Nephron (organoid): ENCODE measurements around the gene CAMKMT.

ENCODE experiments used
- H3K27ac Mint-ChIP-seq, 3 experiments: 2 replicates each; pipeline ENCODE4 v1.8.0; 2020; ENCODE audit warnings: mixed read lengths in 3 of 3, mild to moderate bottlenecking in 2 of 3, moderate library complexity in 1 of 3
- H3K27me3 Mint-ChIP-seq: 2 replicates; pipeline ENCODE4 v1.8.0; 2021; ENCODE audit warnings: low read depth, mild to moderate bottlenecking, moderate library complexity, mixed read lengths
- H3K36me3 Mint-ChIP-seq: 2 replicates; pipeline ENCODE4 v1.8.0; 2020; ENCODE audit warnings: low read depth, mixed read lengths
- H3K4me1 Mint-ChIP-seq: 2 replicates; pipeline ENCODE4 v1.8.0; 2020; ENCODE audit warnings: mixed read lengths
- H3K4me3 Mint-ChIP-seq, 3 experiments: 2 replicates each; pipeline ENCODE4 v1.8.0; 2020; ENCODE audit warnings: mild to moderate bottlenecking in 3 of 3, mixed read lengths in 3 of 3, moderate library complexity in 2 of 3
- H3K9me3 Mint-ChIP-seq: 2 replicates; pipeline ENCODE4 v1.8.0; 2020; ENCODE audit warnings: mixed read lengths
- CTCF ChIP-seq, 3 experiments: fragments of 200-600 bp; sonication (generic); IDR thresholded peaks; one replicate each; pipeline ENCODE4 v1.5.0; 2021; ENCODE audit warnings: antibody characterized with exemption in 3 of 3; ENCODE audit not compliant: unreplicated experiment in 3 of 3

The CAMKMT gene

DNA sequence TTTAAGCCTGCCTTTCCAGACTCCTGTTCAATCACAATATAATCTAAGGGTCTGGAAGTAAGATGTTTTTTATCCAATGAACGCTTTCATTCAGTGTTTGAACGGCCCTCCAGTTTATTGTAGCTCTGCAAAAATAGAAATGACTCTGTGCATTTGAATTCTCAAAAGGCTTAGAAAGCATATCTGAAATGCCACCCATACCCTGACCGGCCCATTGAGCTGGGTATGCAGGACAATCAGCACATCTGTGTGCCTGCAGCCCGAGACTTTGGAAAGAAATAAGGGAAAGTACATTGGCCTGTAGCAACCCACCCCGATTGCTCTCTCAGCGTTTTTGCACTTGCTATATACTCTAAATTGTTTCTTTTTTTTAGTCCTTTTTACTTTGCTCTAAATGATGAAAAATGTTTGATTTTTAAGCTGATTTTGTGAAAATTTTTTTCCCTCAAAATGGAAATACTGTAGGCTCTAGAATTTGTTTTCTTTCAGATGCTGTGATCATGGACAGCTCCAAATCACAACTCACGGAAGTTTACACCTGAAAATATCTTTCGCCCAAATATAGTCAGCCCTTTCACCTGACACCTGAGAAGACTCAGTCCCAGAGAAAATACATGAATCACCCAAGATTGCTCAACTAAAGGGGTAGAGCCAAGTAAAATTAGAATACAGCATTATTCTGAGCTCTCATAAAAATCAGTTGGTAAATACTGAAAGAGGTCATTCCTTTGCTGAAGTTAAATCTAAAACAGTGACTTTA is 385.3 kb downstream of the CAMKMT start:
- Mint-ChIP-seq H3K9me3 (no peaks in the 10 kb centered on the region), H3K27ac (no peak overlapping the region), H3K36me3 (no peaks in the 10 kb centered on the region), H3K27me3 (peaks cover 9% of the 10 kb centered on the region), H3K4me3 (no peak overlapping the region), H3K4me1 (peaks cover 14% of the 10 kb centered on the region)
- no peak for TF ChIP-seq CTCF (IDR thresholded peaks at IDR 0.05; ENCODE audit: unreplicated experiment in 3 of 3)

GRCh38 chr2:44747794-44748193 is 386.0 kb downstream of the CAMKMT start:
- H3K4me3 Mint-ChIP-seq: no peak overlapping the region
- peaks cover 9% of the 10 kb centered on the region for H3K27me3 Mint-ChIP-seq
- H3K27ac Mint-ChIP-seq: no peak overlapping the region
- no peaks in the 10 kb centered on the region for H3K9me3 Mint-ChIP-seq
- H3K36me3 Mint-ChIP-seq: no peaks in the 10 kb centered on the region
- peaks cover 14% of the 10 kb centered on the region for H3K4me1 Mint-ChIP-seq
- no peak for TF ChIP-seq CTCF (IDR thresholded peaks at IDR 0.05; ENCODE audit: unreplicated experiment in 3 of 3)

DNA sequence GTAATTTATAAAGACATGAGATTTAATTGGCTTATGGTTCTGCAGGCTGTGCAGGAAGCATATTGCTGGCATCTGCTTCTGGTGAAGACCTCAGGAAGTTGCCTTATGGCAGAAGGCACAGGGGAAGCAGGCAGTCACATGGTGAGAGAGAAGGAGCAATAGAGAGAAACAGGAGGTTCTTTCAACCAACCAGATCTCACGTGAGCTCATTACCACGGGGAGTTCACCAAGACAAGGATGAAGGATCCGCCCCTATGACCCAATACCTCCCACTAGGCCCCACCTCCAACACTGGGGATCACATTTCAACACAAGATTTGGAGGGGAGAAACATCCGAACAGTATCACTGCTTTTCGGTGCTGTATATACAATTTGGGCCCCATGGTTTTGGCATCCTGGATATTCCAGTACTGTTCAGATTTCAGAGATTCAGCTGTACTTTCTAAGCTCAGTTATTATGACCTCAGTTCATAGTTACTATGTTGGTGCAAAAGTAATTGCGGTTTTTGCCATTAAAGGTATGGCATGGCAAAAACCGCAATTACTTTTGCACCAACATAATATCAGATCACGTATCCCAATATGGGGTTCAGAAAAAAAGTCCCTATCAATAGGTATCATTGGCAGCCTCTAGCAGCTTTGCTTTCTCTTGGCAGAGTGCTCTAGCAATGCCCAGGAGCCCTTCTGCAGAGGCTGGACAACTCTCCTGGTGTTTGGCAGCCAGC is 390.2 kb downstream of the CAMKMT start:
- no peaks in the 10 kb centered on the region for H3K36me3 Mint-ChIP-seq
- H3K4me3 Mint-ChIP-seq: no peak overlapping the region
- TF ChIP-seq CTCF (IDR thresholded peaks at IDR 0.05; ENCODE audit: unreplicated experiment in 3 of 3): no peak
- no peaks in the 10 kb centered on the region for H3K9me3 Mint-ChIP-seq
- H3K4me1 Mint-ChIP-seq: no peaks in the 10 kb centered on the region
- no peak overlapping the region for H3K27ac Mint-ChIP-seq
- H3K27me3 Mint-ChIP-seq: no peaks in the 10 kb centered on the region

GRCh38 chr2:44752761-44753160 is 391.0 kb downstream of the CAMKMT start:
- TF ChIP-seq CTCF (IDR thresholded peaks at IDR 0.05; ENCODE audit: unreplicated experiment in 3 of 3): no peak
- Mint-ChIP-seq H3K36me3 (no peaks in the 10 kb centered on the region), H3K27me3 (no peaks in the 10 kb centered on the region), H3K4me1 (no peaks in the 10 kb centered on the region), H3K27ac (no peak overlapping the region), H3K9me3 (no peaks in the 10 kb centered on the region), H3K4me3 (no peak overlapping the region)

DNA sequence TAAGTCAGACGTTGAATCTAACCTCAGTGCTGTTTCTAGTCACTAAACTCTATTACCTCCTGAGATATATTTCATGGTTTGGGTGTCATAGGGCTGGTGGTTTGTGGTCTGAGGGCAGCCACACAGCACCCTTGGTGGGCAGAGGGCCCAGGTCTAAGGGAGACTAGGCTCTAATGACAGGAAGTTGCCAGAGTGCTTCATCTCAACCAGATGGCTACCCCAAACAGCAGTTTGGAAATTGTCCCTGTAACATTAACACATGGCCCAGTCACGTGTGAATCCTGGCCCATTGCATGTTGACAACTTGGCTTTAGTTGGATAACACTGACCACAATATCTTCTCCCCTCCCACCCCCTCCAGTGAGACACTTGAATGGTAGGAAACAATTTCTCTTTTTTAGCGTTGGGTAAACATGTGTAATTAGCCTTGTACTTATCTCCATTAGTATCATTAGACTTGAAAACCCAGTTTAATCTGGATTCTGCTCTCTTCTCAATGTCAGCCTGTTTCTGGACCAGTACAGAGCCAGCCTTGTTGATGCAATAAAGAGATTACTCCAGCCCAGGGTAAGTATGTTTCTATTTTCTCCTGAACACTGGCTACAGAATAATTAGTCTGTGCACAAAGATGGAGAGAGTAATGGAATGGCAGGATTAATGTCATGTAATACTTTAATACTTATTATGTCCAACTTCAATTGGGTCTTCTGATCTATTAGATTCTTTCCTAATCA is 392.0 kb downstream of the CAMKMT start:
- Mint-ChIP-seq H3K27ac (no peak overlapping the region), H3K36me3 (no peaks in the 10 kb centered on the region), H3K4me3 (no peak overlapping the region), H3K4me1 (no peaks in the 10 kb centered on the region), H3K9me3 (no peaks in the 10 kb centered on the region), H3K27me3 (peaks cover 8% of the 10 kb centered on the region)
- no peak for TF ChIP-seq CTCF (IDR thresholded peaks at IDR 0.05; ENCODE audit: unreplicated experiment in 3 of 3)
